K562 (cell line): ENCODE measurements around the gene BSDC1. TPM values are rescaled to one million over a fixed set of nuclear protein-coding genes. Genes with fewer than 3 reads are reported as not detected.
A peak's percentile ranks its signal among the peaks of the same experiment; 100 is the strongest.

Source experiments
- CBFA2T2 ChIP-seq: fragments of 450-650 bp; conservative IDR thresholded peaks from 2 replicates; pipeline ENCODE4 v1.6.1; 2017; ENCODE audit warnings: mild to moderate bottlenecking
- NR2F6 ChIP-seq: fragments of 450-650 bp; formaldehyde crosslinking; IDR thresholded peaks from 2 replicates; pipeline ENCODE4 v1.4.0; 2020; ENCODE audit warnings: mild to moderate bottlenecking
- POLR2H ChIP-seq: IDR thresholded peaks from 2 replicates; pipeline ENCODE4 v1.6.1; 2016; ENCODE audit warnings: missing genetic modification characterization, low read depth, mild to moderate bottlenecking, control low read depth, missing compliant biosample characterization, moderate library complexity
- SMARCB1 ChIP-seq: IDR thresholded peaks from 2 replicates; pipeline ENCODE4 v1.6.1; 2011; ENCODE audit warnings: improper control_type of control experiment, low read depth; ENCODE audit not compliant: insufficient read length
- SP1 ChIP-seq: sonication (generic); formaldehyde crosslinking; IDR thresholded peaks from 2 replicates; pipeline ENCODE4 v1.8.1; 2022; ENCODE audit warnings: mild to moderate bottlenecking, missing genetic modification reagents
- ZNF24 ChIP-seq: fragments of 450-650 bp; IDR thresholded peaks from 2 replicates; pipeline ENCODE4 v1.6.1; 2016
- ZNF274 ChIP-seq: IDR thresholded peaks from 2 replicates; pipeline ENCODE4 v1.6.1; 2011; ENCODE audit warnings: low read depth, mild to moderate bottlenecking, low read length, moderate library complexity, borderline replicate concordance
- polyA plus RNA-seq, 8 experiments: library from polyadenylated mRNA; depleted of rRNA in 4 of 8; stranded (reverse) in 5 of 8; unstranded in 3 of 8; fragments of >200 nt; fragmentation: Nextera tagmentation in 2 of 8; fragmentation: Illumina TruSeq in 1 of 8; extraction: Ambion mirVana in 2 of 8; extraction: Trizol in 1 of 8; gene quantifications; 2 replicates each; pipeline versions ENCODE4 v1.2.1 to v1.2.3, GENCODE V29; 2011 to 2014; ENCODE audit warnings: inconsistent platforms in 1 of 8, missing spikeins in 1 of 8
- total RNA-seq, 7 experiments: library from RNA; depleted of rRNA in 6 of 7; stranded (reverse); fragments of >200 nt in 6 of 7; fragmentation: Illumina TruSeq in 2 of 7; extraction: Trizol in 2 of 7; gene quantifications; 2 replicates each; pipeline versions ENCODE4 v1.2.1 to v1.2.3, GENCODE V29; 2011 to 2021; ENCODE audit warnings: low replicate concordance in 1 of 7
- TF ChIP-seq, protein P1 (sequence below), 3 experiments: IDR thresholded peaks in 2 of 3; conservative IDR thresholded peaks in 1 of 3; 2 replicates each; pipeline ENCODE4 v1.5.1; 2011 to 2012; ENCODE audit warnings: low read length in 3 of 3, mild to moderate bottlenecking in 3 of 3, control low read depth in 2 of 3, improper control_type of control experiment in 1 of 3, inconsistent platforms in 1 of 3, low read depth in 1 of 3, mixed read lengths in 1 of 3, moderate library complexity in 1 of 3; ENCODE audit not compliant: insufficient read depth in 2 of 3
- TF ChIP-seq, protein P2 (sequence below): sonication (generic); formaldehyde crosslinking; IDR thresholded peaks from 2 replicates; pipeline ENCODE4 v1.8.0; 2023; ENCODE audit warnings: mild to moderate bottlenecking, missing genetic modification reagents

The BSDC1 gene
- total and polyA plus RNA-seq, 9 of the 15 experiments (the other 6 are each of a cell fraction or from before 2014, with no cell fraction given), result 10.2 to 96.8 (median 73.1) TPM

DNA sequence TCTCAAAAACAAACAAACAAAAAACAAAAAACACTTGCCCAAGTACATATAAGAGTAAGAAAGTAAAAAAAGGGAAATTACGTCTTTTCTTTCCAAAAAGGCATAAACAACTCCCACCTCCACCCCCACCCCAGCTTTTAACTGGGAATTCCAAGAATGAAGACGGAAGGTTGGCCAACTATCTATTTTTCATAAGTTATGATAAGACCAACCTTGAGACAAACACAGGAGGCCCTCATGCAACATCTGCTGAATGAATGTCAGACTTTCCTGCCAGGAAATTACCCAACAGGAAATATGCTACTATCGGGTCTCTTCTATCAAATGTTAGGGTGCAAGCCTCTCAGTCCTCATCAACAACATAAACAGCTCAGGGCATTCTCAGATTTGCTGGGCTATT is 1.9 kb downstream of the BSDC1 start (continued):
- no peak for TF ChIP-seq ZNF24
- TF ChIP-seq, protein P1, sequence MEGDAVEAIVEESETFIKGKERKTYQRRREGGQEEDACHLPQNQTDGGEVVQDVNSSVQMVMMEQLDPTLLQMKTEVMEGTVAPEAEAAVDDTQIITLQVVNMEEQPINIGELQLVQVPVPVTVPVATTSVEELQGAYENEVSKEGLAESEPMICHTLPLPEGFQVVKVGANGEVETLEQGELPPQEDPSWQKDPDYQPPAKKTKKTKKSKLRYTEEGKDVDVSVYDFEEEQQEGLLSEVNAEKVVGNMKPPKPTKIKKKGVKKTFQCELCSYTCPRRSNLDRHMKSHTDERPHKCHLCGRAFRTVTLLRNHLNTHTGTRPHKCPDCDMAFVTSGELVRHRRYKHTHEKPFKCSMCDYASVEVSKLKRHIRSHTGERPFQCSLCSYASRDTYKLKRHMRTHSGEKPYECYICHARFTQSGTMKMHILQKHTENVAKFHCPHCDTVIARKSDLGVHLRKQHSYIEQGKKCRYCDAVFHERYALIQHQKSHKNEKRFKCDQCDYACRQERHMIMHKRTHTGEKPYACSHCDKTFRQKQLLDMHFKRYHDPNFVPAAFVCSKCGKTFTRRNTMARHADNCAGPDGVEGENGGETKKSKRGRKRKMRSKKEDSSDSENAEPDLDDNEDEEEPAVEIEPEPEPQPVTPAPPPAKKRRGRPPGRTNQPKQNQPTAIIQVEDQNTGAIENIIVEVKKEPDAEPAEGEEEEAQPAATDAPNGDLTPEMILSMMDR (IDR thresholded peaks at IDR 0.05 in 2 of 3, conservative IDR thresholded peaks at IDR 0.05 in 1 of 3; ENCODE audit: insufficient read depth in 2 of 3, low read depth in 1 of 3, low read length in 3 of 3), result no peak
- no peak for TF ChIP-seq SMARCB1
- TF ChIP-seq ZNF274, result no peak
- peak; percentile 80 for TF ChIP-seq POLR2H (tag)
- no peak for TF ChIP-seq NR2F6 (CRISPR knock-in tag)
- no peak for TF ChIP-seq SP1 (CRISPR knock-in tag)
- TF ChIP-seq, protein P2, sequence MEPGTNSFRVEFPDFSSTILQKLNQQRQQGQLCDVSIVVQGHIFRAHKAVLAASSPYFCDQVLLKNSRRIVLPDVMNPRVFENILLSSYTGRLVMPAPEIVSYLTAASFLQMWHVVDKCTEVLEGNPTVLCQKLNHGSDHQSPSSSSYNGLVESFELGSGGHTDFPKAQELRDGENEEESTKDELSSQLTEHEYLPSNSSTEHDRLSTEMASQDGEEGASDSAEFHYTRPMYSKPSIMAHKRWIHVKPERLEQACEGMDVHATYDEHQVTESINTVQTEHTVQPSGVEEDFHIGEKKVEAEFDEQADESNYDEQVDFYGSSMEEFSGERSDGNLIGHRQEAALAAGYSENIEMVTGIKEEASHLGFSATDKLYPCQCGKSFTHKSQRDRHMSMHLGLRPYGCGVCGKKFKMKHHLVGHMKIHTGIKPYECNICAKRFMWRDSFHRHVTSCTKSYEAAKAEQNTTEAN (CRISPR knock-in tag), result no peak
- TF ChIP-seq CBFA2T2, result peak; percentile 21; the same call in 1 of the 2 replicates
